Activated CD4-positive, CD25-positive, alpha-beta regulatory T cell treated with anti-CD3 and anti-CD28 coated beads, Interleukin-2, amount 50 U/mL, for 24 hours (primary cell): ENCODE data around the gene MED27.

Source experiments
- ATAC-seq, 2 donors: fragments of 150-1000 bp; cut with Tn5 transposase; one replicate each; pipeline ENCODE4 v1.10.0; 2021; ENCODE audit warnings: mild to moderate bottlenecking in 1 of 2, moderate library complexity in 1 of 2

The MED27 gene

GRCh38 chr9:131915181-131915580 lies 164.5 kb downstream of the MED27 start:
- ATAC-seq = no peak

GRCh38 chr9:131912671-131913070 lies 167.0 kb downstream of the MED27 start:
- no peak for ATAC-seq

- ATAC-seq = no peak
Measured at GRCh38 chr9:131912069-131912468, 167.6 kb downstream of the MED27 start.

- ATAC-seq = no peak
Measured at GRCh38 chr9:131910572-131910971, 169.1 kb downstream of the MED27 start.

GRCh38 chr9:131905144-131905543 lies 174.5 kb downstream of the MED27 start:
- no peak for ATAC-seq

GRCh38 chr9:131899296-131900228 lies 180.1 kb downstream of the MED27 start:
- no peak for ATAC-seq

GRCh38 chr9:131892902-131893500 lies 186.7 kb downstream of the MED27 start:
- no peak for ATAC-seq

- no peak for ATAC-seq
Measured at GRCh38 chr9:131892162-131892707, 187.4 kb downstream of the MED27 start.

- no peak for ATAC-seq
Measured at GRCh38 chr9:131891598-131891997, 188.1 kb downstream of the MED27 start.

GRCh38 chr9:131889437-131890251 lies 190.0 kb downstream of the MED27 start:
- ATAC-seq = no peak

- no peak for ATAC-seq
Measured at GRCh38 chr9:131888923-131889322, 190.7 kb downstream of the MED27 start.

- no peak for ATAC-seq
Measured at GRCh38 chr9:131887680-131888079, 192.0 kb downstream of the MED27 start.

GRCh38 chr9:131886826-131887225 lies 192.8 kb downstream of the MED27 start:
- no peak for ATAC-seq

- no peak for ATAC-seq
Measured at GRCh38 chr9:131885144-131885609, 194.5 kb downstream of the MED27 start.

- ATAC-seq = no peak
Measured at GRCh38 chr9:131884222-131884621, 195.4 kb downstream of the MED27 start.

GRCh38 chr9:131880833-131881583 lies 198.7 kb downstream of the MED27 start:
- ATAC-seq = no peak

GRCh38 chr9:131879911-131880290 lies 199.8 kb downstream of the MED27 start:
- no peak for ATAC-seq

- no peak for ATAC-seq
Measured at GRCh38 chr9:131879181-131879910, 200.3 kb downstream of the MED27 start.

- no peak for ATAC-seq
Measured at GRCh38 chr9:131876486-131876885, 203.2 kb downstream of the MED27 start.

- ATAC-seq = no peak
Measured at GRCh38 chr9:131875828-131876485, 203.7 kb downstream of the MED27 start.
